ENCODE measurements around the gene TTC39B.

Gene TTC39B

GRCh38 chr9:15178631-15179030 lies 128.4 kb downstream of the TTC39B start:
- DNase-seq (ENCODE audit: low read depth in 2 of 2) = no peak

DNA sequence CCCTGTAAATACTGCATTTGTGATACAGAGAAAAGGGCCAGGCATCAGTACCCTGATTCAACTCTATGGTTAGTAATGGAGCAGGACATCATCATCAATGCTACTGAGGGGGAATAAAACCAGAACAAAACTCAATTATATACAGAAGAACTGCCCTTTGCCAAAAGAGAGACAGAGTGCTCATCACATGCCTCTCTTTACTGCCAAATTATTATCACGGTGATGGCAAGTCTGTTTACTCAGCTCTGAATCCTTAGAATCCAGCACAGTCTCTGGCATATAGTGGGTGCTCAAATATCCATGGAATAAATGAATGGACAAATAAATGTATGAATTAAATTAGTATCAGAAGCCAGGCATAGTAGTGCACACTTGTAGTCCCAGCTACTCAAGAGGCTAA lies 130.2 kb downstream of the TTC39B start:
- no peak for DNase-seq (ENCODE audit: low read depth in 2 of 2)

DNA sequence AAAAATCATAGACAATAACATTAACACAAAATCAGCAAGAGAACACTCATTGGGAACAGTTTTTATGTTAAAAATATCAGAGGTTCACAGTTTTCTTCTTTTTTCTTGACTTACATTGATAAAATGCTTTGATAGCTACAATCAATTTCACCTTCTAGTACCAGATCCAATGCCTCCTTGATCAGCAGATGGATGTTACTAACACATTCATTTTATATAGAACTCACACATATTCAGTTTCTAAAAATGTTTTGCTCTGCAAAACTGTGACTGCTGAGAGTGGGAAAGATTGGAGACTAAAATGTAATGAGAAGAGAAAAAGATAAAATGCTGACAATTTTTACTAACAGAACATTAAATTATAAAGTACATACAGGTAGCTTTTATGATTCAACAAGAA lies 143.1 kb downstream of the TTC39B start:
- DNase-seq (ENCODE audit: low read depth in 2 of 2) = no peak

GRCh38 chr9:15161753-15162152 lies 145.3 kb downstream of the TTC39B start:
- no peak for DNase-seq (ENCODE audit: low read depth in 2 of 2)

- DNase-seq (ENCODE audit: low read depth in 2 of 2) = no peak
Measured at GRCh38 chr9:15160673-15161072, 146.3 kb downstream of the TTC39B start.

GRCh38 chr9:15158064-15158463 lies 149.0 kb downstream of the TTC39B start:
- DNase-seq (ENCODE audit: low read depth in 2 of 2) = no peak

- no peak for DNase-seq (ENCODE audit: low read depth in 2 of 2)
Measured at GRCh38 chr9:15157381-15157780, 149.6 kb downstream of the TTC39B start.

DNA sequence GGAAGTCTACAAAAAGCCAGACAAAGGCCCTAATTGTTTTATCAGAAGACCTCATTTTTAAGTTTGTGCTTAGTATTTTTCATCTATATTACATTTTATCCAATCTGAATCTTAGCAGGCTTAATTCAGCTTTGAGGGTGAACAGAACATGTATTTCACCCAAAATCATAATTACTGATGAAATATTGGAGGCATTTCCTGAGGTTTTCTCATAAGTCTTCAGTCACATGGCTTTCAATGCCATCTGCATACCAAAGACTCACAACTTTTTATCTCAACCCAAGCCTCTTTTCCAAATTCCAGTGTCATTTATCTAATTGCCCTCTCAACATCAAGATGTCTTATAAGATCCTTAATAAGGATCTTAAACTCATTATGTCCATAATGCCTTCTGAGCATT lies 150.8 kb downstream of the TTC39B start:
- no peak for DNase-seq (ENCODE audit: low read depth in 2 of 2)

DNA sequence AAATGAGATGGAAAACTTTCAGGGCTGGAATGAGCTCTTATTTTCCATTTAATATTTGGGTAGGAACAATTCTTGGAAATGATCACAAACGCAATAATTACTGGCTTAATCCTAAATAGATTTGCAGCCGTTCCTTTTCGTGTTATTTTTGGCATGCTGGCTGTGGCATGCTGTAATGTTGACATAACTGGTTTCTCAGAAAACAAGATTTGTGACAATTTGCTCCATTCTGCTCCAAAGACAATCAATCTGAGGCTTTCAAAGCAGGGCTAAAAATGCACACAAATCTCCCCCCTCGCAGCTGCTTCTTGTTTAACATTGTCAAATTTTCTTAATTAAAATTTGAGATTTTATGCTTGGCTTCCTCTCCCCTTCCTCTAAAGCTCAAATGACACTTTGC lies 151.2 kb downstream of the TTC39B start:
- DNase-seq (ENCODE audit: low read depth in 2 of 2) = no peak

- no peak for DNase-seq (ENCODE audit: low read depth in 2 of 2)
Measured at GRCh38 chr9:15155323-15155722, 151.7 kb downstream of the TTC39B start.

DNA sequence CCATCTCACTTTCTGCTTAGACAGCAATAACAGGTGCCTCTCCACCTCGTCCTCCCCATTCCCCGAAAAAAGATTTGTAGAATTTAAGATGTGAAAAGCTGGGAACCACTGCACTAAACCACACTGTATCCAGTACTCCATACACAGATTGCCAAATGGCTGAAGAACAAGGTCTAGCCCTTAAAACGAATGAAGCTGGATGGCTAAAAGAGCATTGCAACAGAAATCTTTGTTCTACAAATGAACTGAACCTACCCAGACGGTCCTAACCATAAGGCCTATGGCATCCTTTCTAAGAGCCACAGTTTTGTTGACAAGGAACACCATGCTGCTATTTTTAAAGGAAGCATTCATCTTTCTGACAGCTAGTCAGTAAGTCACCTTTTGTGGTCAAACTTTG lies 152.3 kb downstream of the TTC39B start:
- DNase-seq (ENCODE audit: low read depth in 2 of 2) = no peak

- no peak for DNase-seq (ENCODE audit: low read depth in 2 of 2)
Measured at GRCh38 chr9:15153961-15154360, 153.1 kb downstream of the TTC39B start.

DNA sequence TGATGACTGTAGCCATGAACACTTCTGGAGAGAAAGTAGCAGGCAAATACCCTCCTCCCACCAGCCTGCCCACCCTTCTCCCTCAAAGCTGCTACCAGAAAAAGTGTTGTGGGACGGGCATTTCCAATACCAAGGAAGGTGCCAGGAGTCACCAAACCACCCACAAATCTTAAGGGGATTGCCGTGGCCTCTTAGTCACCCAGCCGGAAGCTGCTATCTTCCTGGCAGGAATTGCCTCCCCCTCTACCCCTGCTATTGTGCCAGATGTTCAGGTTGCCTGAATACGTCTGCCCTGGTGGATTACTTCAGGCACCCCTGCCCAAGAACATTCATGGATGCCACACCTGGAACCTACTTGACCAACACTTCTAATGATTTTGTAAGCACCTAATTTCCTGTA lies 156.1 kb downstream of the TTC39B start:
- DNase-seq (ENCODE audit: low read depth in 2 of 2) = no peak

GRCh38 chr9:15149450-15149849 lies 157.6 kb downstream of the TTC39B start:
- DNase-seq (ENCODE audit: low read depth in 2 of 2) = no peak

GRCh38 chr9:15146268-15146700 lies 160.7 kb downstream of the TTC39B start:
- DNase-seq (ENCODE audit: low read depth in 2 of 2) = no peak

DNA sequence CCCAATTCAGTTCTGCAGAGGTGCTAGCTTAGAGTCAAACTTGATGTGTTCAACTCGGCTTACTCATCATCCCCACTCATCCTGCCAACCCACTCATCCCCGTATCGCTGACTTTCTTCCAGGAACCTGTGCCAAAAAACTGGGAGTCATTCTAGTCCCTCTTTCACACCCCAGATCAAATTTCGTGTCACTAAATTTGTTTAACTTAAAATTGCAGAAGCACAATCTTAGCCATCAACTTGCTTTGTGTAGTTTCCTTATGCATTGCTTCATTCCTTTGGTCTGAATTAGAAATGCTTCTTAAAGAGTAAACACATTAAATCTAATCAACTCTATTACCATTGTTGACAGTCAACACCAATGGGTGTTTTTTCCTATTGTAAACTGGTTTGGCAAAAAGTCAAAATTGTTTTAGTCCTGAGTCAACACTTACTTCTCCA lies 162.4 kb downstream of the TTC39B start:
- DNase-seq (ENCODE audit: low read depth in 2 of 2) = no peak

- DNase-seq (ENCODE audit: low read depth in 2 of 2) = no peak
Measured at GRCh38 chr9:15142878-15143534, 164.0 kb downstream of the TTC39B start.

DNA sequence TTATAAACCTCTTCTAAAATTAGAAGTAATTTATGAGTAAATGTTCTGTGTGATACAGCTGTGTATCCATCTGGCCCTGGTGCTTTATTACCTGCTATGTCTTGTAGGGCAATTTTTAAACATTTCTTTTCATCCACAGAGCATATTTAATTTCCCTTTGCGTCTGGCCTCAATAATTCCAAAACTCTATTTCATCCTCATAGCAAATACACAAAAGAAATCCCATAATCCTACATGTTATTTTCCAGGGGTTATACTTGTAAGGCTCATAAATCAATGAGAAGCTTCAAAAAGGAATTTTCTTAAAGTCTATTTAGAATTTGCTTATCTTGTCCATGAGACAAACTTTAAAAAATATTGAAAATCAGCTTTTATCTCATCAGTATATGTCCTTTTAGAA lies 167.0 kb downstream of the TTC39B start:
- DNase-seq (ENCODE audit: low read depth in 2 of 2) = no peak

- DNase-seq (ENCODE audit: low read depth in 2 of 2) = no peak
Measured at GRCh38 chr9:15139469-15139868, 167.5 kb downstream of the TTC39B start.

DNA sequence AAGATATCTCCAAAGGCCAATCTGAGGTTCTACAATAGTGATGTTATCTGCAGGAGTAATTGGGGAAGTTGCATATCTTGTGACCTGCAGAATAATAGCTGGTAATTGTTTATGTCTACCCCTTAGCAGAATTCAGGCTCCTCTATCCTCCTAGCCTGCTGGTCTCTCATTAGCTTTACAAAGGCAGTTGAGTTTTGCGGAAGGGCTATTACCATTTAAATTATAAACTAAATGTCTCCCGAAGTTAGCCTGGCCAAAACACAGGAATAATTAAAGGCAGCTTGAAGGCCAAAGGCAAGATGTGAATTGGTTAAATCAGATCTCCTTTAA lies 168.7 kb downstream of the TTC39B start:
- no peak for DNase-seq (ENCODE audit: low read depth in 2 of 2)

GRCh38 chr9:15137658-15138356 lies 169.2 kb downstream of the TTC39B start:
- DNase-seq (ENCODE audit: low read depth in 2 of 2) = no peak

DNA sequence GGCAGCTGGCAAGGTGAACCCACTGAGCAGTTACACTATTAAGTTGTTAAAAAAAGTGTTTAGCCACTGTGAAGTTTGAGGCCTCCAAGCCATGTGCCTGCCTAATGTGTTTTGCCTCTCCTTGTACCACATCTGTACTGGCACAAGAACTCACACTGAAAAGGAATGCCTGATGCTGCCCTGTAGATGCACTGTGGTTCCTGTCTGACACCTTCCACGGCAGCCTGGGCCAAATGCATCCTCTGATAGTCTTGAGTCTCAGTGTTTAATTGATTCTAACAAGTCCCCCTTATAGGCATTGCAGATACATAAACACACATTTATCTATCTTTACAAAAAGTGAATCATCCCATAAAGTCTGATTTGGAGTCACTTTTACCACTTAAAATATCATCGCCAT lies 169.9 kb downstream of the TTC39B start:
- DNase-seq (ENCODE audit: low read depth in 2 of 2) = no peak

DNA sequence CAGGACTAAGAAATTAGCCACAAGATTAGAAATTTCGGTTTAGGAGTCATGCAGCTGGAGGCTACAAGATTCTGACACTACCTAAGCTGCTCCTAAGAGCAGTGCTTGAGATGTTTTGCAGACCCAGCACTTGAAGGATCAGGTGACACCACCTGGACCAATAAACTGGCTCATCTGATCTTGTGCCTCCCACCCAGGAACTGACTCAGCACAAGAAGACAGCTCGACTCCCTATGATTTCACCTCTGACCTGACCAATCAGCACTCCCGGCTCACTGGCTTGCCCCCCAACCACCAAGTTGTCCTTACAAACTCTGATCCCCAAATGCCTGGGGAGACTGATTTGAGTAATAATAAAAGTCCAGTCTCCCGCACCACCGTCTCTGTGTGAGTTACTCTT lies 170.4 kb downstream of the TTC39B start:
- no peak for DNase-seq (ENCODE audit: low read depth in 2 of 2)
